Peyer's patch (tissue), 4 donors: ENCODE data around the gene NELL1. TPM values are rescaled to one million over a fixed set of nuclear protein-coding genes. Genes with fewer than 3 reads are reported as not detected.

Experiments
- DNase-seq, 3 donors: peaks; one replicate each; pipeline ENCODE4 v3.0.0-alpha.2; 2017 to 2019
- H3K27ac ChIP-seq, 4 donors: fragments of 200-600 bp; sonication (generic); one replicate each; pipeline ENCODE4 v1.5.1; 2016 to 2019
- H3K27me3 ChIP-seq, 2 donors: fragments of 200-600 bp; sonication (generic); one replicate each; pipeline ENCODE4 v1.5.1; 2019
- H3K36me3 ChIP-seq, 3 donors: fragments of 200-600 bp; sonication (generic); one replicate each; pipeline ENCODE4 v1.5.1; 2016 to 2019
- H3K4me1 ChIP-seq, 4 donors: fragments of 200-600 bp; sonication (generic); one replicate each; pipeline ENCODE4 v1.5.1; 2016 to 2019
- H3K4me3 ChIP-seq, 4 donors: fragments of 200-600 bp; sonication (generic); 1 replicate in 3 of 4; 2 replicates in 1 of 4; pipeline ENCODE4 v1.5.1; 2016 to 2019; ENCODE audit warnings: mild to moderate bottlenecking in 1 of 4
- H3K9me3 ChIP-seq, 4 donors: fragments of 200-600 bp; sonication (generic); one replicate each; pipeline ENCODE4 v1.5.1; 2016 to 2019; ENCODE audit warnings: mild to moderate bottlenecking in 1 of 4
- POLR2A ChIP-seq, 2 donors: fragments of 450-650 bp; IDR thresholded peaks; one replicate each; pipeline ENCODE4 v1.5.1; 2017; ENCODE audit warnings: antibody characterized with exemption in 2 of 2, mild to moderate bottlenecking in 2 of 2, moderate library complexity in 2 of 2
- total RNA-seq, 4 donors: library from RNA; depleted of rRNA; stranded (reverse); fragments of >200 nt; gene quantifications; one replicate each; pipeline ENCODE4 v1.1.0, GENCODE V29; 2016
- TF ChIP-seq, protein P1 (sequence below), 6 experiments: fragments of 450-650 bp in 4 of 6; fragments of 200-600 bp in 2 of 6; sonication (generic) in 1 of 6; IDR thresholded peaks; one replicate each; pipeline ENCODE4 v1.5.1; 2017 to 2019; ENCODE audit warnings: antibody characterized with exemption in 6 of 6, mild to moderate bottlenecking in 3 of 6, moderate library complexity in 1 of 6

The NELL1 gene
- total RNA-seq, 4 donors from 2014 or later = not detected

DNA sequence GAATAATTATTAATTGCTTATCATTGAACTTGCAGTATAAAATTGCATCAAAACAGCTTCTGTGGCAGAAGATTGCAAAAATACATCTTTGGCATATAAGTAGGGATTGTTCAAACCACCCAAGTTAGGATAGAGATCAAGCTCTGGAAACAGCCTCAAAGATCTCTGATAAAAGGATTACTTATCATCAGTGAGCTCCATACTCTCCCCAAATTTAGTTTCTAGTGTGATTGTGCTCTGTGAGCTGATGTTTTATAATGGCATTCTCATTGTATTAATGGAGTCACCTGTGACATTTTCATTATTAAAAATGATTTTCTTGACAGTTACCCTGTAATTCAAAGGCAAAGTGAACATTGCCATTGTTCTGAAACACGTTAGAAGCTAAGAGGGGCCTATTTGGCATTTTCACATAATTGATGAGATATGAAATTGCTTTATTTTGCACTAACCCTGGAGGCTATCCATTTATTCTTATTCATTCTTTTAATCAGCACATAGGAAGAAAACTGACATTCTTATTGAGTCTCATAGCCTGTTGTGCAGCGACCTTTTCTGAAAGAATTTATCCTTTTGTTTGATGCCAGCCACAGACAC is 897.2 kb downstream of the NELL1 start:
- H3K27me3 ChIP-seq = no peaks in the 10 kb centered on the region
- DNase-seq = no peak
- H3K27ac ChIP-seq = no peak overlapping the region
- H3K9me3 ChIP-seq = no peaks in the 10 kb centered on the region
- H3K4me3 ChIP-seq = no peak overlapping the region
- H3K36me3 ChIP-seq = no peaks in the 10 kb centered on the region
- TF ChIP-seq POLR2A (IDR thresholded peaks at IDR 0.05) = no peak
- TF ChIP-seq, protein P1, sequence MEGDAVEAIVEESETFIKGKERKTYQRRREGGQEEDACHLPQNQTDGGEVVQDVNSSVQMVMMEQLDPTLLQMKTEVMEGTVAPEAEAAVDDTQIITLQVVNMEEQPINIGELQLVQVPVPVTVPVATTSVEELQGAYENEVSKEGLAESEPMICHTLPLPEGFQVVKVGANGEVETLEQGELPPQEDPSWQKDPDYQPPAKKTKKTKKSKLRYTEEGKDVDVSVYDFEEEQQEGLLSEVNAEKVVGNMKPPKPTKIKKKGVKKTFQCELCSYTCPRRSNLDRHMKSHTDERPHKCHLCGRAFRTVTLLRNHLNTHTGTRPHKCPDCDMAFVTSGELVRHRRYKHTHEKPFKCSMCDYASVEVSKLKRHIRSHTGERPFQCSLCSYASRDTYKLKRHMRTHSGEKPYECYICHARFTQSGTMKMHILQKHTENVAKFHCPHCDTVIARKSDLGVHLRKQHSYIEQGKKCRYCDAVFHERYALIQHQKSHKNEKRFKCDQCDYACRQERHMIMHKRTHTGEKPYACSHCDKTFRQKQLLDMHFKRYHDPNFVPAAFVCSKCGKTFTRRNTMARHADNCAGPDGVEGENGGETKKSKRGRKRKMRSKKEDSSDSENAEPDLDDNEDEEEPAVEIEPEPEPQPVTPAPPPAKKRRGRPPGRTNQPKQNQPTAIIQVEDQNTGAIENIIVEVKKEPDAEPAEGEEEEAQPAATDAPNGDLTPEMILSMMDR (IDR thresholded peaks at IDR 0.05) = no peak
- no peaks in the 10 kb centered on the region for H3K4me1 ChIP-seq

DNA sequence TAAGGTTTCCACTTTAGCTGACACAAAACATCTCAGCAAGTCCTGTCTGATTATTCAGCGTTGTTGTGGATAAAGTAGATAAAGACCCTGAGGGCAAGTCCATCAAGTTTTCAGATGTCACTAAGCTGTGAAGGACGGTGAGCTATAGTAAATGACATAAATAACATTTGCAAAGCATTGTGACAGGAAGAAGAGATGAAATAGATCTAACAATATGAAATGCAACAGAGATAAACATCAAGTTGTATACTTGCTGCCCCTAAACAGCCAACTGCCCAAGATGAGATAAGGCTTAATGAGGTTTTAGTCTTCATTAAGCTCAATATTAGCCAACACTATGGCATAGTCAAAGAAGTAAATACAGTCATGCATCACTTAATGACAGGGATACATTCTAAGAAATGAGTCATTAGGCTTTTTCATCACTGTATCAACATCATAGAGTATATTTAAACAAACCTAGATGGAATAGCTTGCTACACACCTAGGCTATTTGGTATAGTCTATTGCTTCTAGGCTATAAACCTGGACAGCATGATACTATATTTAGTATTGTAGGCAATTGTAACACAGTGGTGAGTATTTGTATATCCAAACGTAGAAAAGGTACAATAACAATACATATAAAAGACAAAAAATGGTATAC is 898.4 kb downstream of the NELL1 start:
- Histone ChIP-seq H3K4me1 (no peaks in the 10 kb centered on the region), H3K27ac (no peak overlapping the region), H3K27me3 (no peaks in the 10 kb centered on the region), H3K9me3 (no peaks in the 10 kb centered on the region), H3K4me3 (no peak overlapping the region), H3K36me3 (no peaks in the 10 kb centered on the region)
- DNase-seq = no peak
- TF ChIP-seq POLR2A (IDR thresholded peaks at IDR 0.05) = no peak
- TF ChIP-seq, protein P1 (IDR thresholded peaks at IDR 0.05) = no peak

DNA sequence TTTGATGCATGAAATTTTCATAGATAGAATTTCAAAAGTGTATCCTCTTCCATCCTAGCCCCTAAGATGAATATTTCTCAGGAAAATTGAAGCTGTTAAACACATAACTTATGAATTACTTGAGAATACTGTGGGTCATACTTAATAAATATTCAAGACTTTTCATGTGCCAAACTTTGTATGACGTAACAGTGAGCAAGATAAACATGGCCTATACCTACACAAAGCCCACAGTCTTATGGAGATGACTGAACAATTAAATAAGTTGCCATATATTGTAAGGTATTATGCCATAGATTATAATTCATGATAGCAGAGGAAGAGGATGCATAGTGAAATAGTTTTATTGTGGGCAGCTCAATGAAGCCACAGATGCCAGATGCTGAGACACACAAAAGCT is 902.8 kb downstream of the NELL1 start:
- H3K4me1 ChIP-seq = no peaks in the 10 kb centered on the region
- H3K9me3 ChIP-seq = no peaks in the 10 kb centered on the region
- no peak for TF ChIP-seq POLR2A (IDR thresholded peaks at IDR 0.05)
- TF ChIP-seq, protein P1 (IDR thresholded peaks at IDR 0.05) = no peak
- H3K36me3 ChIP-seq = no peaks in the 10 kb centered on the region
- no peak overlapping the region for H3K4me3 ChIP-seq
- H3K27ac ChIP-seq = no peak overlapping the region
- H3K27me3 ChIP-seq = no peaks in the 10 kb centered on the region
- DNase-seq = no peak

DNA sequence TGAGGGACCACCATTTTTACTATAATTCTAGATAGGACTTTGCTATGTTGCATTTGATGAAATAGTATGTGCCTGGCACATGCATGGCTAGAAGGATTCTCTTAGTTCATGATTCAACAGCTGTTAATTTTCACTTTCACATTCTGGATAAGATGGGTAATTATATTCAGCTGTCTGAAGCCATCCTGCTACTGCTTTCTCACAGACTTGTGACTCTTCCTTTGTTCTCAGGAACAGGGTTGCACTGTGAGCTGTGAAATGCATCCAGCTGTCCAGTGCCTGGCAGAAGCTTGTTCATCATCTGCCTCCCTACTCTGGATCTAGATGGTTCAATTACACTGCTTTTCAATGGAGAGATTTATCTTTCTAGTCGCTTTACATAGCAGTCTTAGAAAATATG is 913.4 kb downstream of the NELL1 start:
- H3K4me3 ChIP-seq = no peak overlapping the region
- no peaks in the 10 kb centered on the region for H3K9me3 ChIP-seq
- H3K4me1 ChIP-seq = no peaks in the 10 kb centered on the region
- no peak for DNase-seq
- no peaks in the 10 kb centered on the region for H3K27me3 ChIP-seq
- no peak overlapping the region for H3K27ac ChIP-seq
- no peak for TF ChIP-seq POLR2A (IDR thresholded peaks at IDR 0.05)
- TF ChIP-seq, protein P1 (IDR thresholded peaks at IDR 0.05) = no peak
- no peaks in the 10 kb centered on the region for H3K36me3 ChIP-seq

DNA sequence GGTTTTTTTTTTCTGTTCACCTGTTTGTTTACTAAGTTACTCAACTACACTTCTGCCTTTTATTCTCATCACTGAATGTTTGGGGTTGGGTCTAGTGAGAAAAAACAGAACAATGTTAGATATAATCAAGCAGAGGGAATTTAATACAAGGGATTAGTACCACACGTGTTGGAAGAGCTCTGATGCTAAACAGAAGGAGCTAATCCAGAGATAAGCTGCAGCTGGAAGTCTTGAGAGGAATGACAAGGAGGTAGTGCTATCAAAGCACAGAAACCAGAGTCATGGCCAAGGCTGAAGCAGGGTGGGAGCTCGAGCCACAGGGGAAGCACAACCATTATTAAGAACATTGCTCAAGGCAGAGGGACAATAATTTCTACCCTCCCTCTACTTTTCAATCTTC is 919.4 kb downstream of the NELL1 start:
- DNase-seq = no peak
- H3K4me1 ChIP-seq = no peaks in the 10 kb centered on the region
- TF ChIP-seq, protein P1 (IDR thresholded peaks at IDR 0.05) = no peak
- TF ChIP-seq POLR2A (IDR thresholded peaks at IDR 0.05) = no peak
- no peak overlapping the region for H3K27ac ChIP-seq
- no peak overlapping the region for H3K4me3 ChIP-seq
- no peaks in the 10 kb centered on the region for H3K36me3 ChIP-seq
- no peaks in the 10 kb centered on the region for H3K9me3 ChIP-seq
- H3K27me3 ChIP-seq = no peaks in the 10 kb centered on the region
